Measurements from ENCODE around the gene TSR1. TPM values are rescaled to one million over a fixed set of nuclear protein-coding genes. Genes with fewer than 3 reads are reported as not detected.

Gene TSR1
- 24.2 TPM for polyA plus RNA-seq
- long read RNA-seq, donor 1 = 0 reads
- long read RNA-seq, donor 2, full-length matches to known transcripts = 4 of 4 reads
- long read RNA-seq, donor 2, partial matches to known transcripts = 0 of 4 reads
- long read RNA-seq, donor 2, other reads (novel, unspliced or antisense) = 0 of 4 reads
- long read RNA-seq, donor 3 = 0 reads
- long read RNA-seq, donor 4 = 0 reads
- long read RNA-seq, donor 5, full-length matches to known transcripts = 3 of 3 reads
- long read RNA-seq, donor 5, partial matches to known transcripts = 0 of 3 reads
- long read RNA-seq, donor 5, other reads (novel, unspliced or antisense) = 0 of 3 reads
- long read RNA-seq, donor 6, full-length matches to known transcripts = 1 of 1 reads
- long read RNA-seq, donor 6, partial matches to known transcripts = 0 of 1 reads
- long read RNA-seq, donor 6, other reads (novel, unspliced or antisense) = 0 of 1 reads
- long read RNA-seq, donor 7, full-length matches to known transcripts = 1 of 1 reads
- long read RNA-seq, donor 7, partial matches to known transcripts = 0 of 1 reads
- long read RNA-seq, donor 7, other reads (novel, unspliced or antisense) = 0 of 1 reads
- long read RNA-seq, donor 8, full-length matches to known transcripts = 4 of 4 reads
- long read RNA-seq, donor 8, partial matches to known transcripts = 0 of 4 reads
- long read RNA-seq, donor 8, other reads (novel, unspliced or antisense) = 0 of 4 reads
- long read RNA-seq, donor 9, full-length matches to known transcripts = 3 of 3 reads
- long read RNA-seq, donor 9, partial matches to known transcripts = 0 of 3 reads
- long read RNA-seq, donor 9, other reads (novel, unspliced or antisense) = 0 of 3 reads
- long read RNA-seq, donor 10, full-length matches to known transcripts = 10 of 10 reads
- long read RNA-seq, donor 10, partial matches to known transcripts = 0 of 10 reads
- long read RNA-seq, donor 10, other reads (novel, unspliced or antisense) = 0 of 10 reads
- long read RNA-seq, donor 11, full-length matches to known transcripts = 3 of 3 reads
- long read RNA-seq, donor 11, partial matches to known transcripts = 0 of 3 reads
- long read RNA-seq, donor 11, other reads (novel, unspliced or antisense) = 0 of 3 reads

- no peaks in the 10 kb centered on the region for H3K9me3 ChIP-seq (ENCODE audit: control insufficient read depth, low read depth, low read length)
- WGBS (ENCODE audit: insufficient coverage, low lambda C conversion rate) = no CpG with 5 or more reads among the region's 48 CpGs
These were observed at the start of gene TSR1 for GRCh38 chr17:2336215-2336851. Gene TSR1 (minus strand): TSS chr17:2336457. CDS start chr17:2336427, 30 bp downstream.

GRCh38 chr17:2385240-2386210 lies 49.3 kb upstream of the TSR1 start:
- no peak for DNase-seq
- Histone ChIP-seq H3K4me3 (ENCODE audit: low read length) (no peak overlapping the region), H3K36me3 (ENCODE audit: control insufficient read depth, insufficient read depth, low read length) (peaks cover 40% of the 10 kb centered on the region), H3K27me3 (ENCODE audit: control insufficient read depth, insufficient read depth, low read length) (no peaks in the 10 kb centered on the region), H3K9me3 (ENCODE audit: control insufficient read depth, low read depth, low read length) (no peaks in the 10 kb centered on the region), H3K27ac (ENCODE audit: low read length) (no peak overlapping the region), H3K4me1 (ENCODE audit: control insufficient read depth, insufficient read depth, low read length) (peaks cover 5% of the 10 kb centered on the region)
- no CpG with 5 or more reads among the region's 18 CpGs for WGBS (ENCODE audit: insufficient coverage, low lambda C conversion rate)

More at GRCh38 chr17:2336215-2336851, at the start of gene TSR1:
- peaks cover 37% of the 10 kb centered on the region for H3K36me3 ChIP-seq (ENCODE audit: control insufficient read depth, insufficient read depth, low read length)
- peak within 1 kb of the TSS; percentile 92 for H3K27ac ChIP-seq (ENCODE audit: low read length)
- H3K4me1 ChIP-seq (ENCODE audit: control insufficient read depth, insufficient read depth, low read length) = peaks cover 11% of the 10 kb centered on the region
- DNase-seq = peak; percentile 87 to 92
- H3K27me3 ChIP-seq (ENCODE audit: control insufficient read depth, insufficient read depth, low read length) = no peaks in the 10 kb centered on the region
- H3K4me3 ChIP-seq (ENCODE audit: low read length) = peak within 1 kb of the TSS; percentile 86

GRCh38 chr17:2384439-2385127 lies 48.3 kb upstream of the TSR1 start:
- WGBS (ENCODE audit: insufficient coverage, low lambda C conversion rate) = no CpG with 5 or more reads among the region's 22 CpGs
- no peaks in the 10 kb centered on the region for H3K27me3 ChIP-seq (ENCODE audit: control insufficient read depth, insufficient read depth, low read length)
- H3K9me3 ChIP-seq (ENCODE audit: control insufficient read depth, low read depth, low read length) = no peaks in the 10 kb centered on the region
- peaks cover 43% of the 10 kb centered on the region for H3K36me3 ChIP-seq (ENCODE audit: control insufficient read depth, insufficient read depth, low read length)
- H3K27ac ChIP-seq (ENCODE audit: low read length) = no peak overlapping the region
- H3K4me1 ChIP-seq (ENCODE audit: control insufficient read depth, insufficient read depth, low read length) = peaks cover 5% of the 10 kb centered on the region
- no peak overlapping the region for H3K4me3 ChIP-seq (ENCODE audit: low read length)
- DNase-seq = no peak

GRCh38 chr17:2383628-2384167 lies 47.4 kb upstream of the TSR1 start:
- peaks cover 52% of the 10 kb centered on the region for H3K36me3 ChIP-seq (ENCODE audit: control insufficient read depth, insufficient read depth, low read length)
- H3K4me3 ChIP-seq (ENCODE audit: low read length) = no peak overlapping the region
- H3K4me1 ChIP-seq (ENCODE audit: control insufficient read depth, insufficient read depth, low read length) = peaks cover 5% of the 10 kb centered on the region
- 88% methylated on average over 6 of the region's 11 CpGs for WGBS (ENCODE audit: insufficient coverage, low lambda C conversion rate)
- DNase-seq = peak in 1 of 2 donors; percentile 46
- no peaks in the 10 kb centered on the region for H3K9me3 ChIP-seq (ENCODE audit: control insufficient read depth, low read depth, low read length)
- no peaks in the 10 kb centered on the region for H3K27me3 ChIP-seq (ENCODE audit: control insufficient read depth, insufficient read depth, low read length)
- H3K27ac ChIP-seq (ENCODE audit: low read length) = peak overlapping the region; percentile 13

GRCh38 chr17:2380950-2381649 lies 44.8 kb upstream of the TSR1 start:
- Histone ChIP-seq H3K36me3 (ENCODE audit: control insufficient read depth, insufficient read depth, low read length) (peaks cover 54% of the 10 kb centered on the region), H3K9me3 (ENCODE audit: control insufficient read depth, low read depth, low read length) (no peaks in the 10 kb centered on the region), H3K27ac (ENCODE audit: low read length) (no peak overlapping the region), H3K27me3 (ENCODE audit: control insufficient read depth, insufficient read depth, low read length) (no peaks in the 10 kb centered on the region), H3K4me3 (ENCODE audit: low read length) (no peak overlapping the region), H3K4me1 (ENCODE audit: control insufficient read depth, insufficient read depth, low read length) (peaks cover 5% of the 10 kb centered on the region)
- no CpG with 5 or more reads among the region's 15 CpGs for WGBS (ENCODE audit: insufficient coverage, low lambda C conversion rate)
- DNase-seq = no peak

GRCh38 chr17:2380226-2380922 lies 44.1 kb upstream of the TSR1 start:
- H3K9me3 ChIP-seq (ENCODE audit: control insufficient read depth, low read depth, low read length) = no peaks in the 10 kb centered on the region
- peaks cover 54% of the 10 kb centered on the region for H3K36me3 ChIP-seq (ENCODE audit: control insufficient read depth, insufficient read depth, low read length)
- no peaks in the 10 kb centered on the region for H3K27me3 ChIP-seq (ENCODE audit: control insufficient read depth, insufficient read depth, low read length)
- no CpG with 5 or more reads among the region's 16 CpGs for WGBS (ENCODE audit: insufficient coverage, low lambda C conversion rate)
- H3K4me1 ChIP-seq (ENCODE audit: control insufficient read depth, insufficient read depth, low read length) = peaks cover 5% of the 10 kb centered on the region
- H3K27ac ChIP-seq (ENCODE audit: low read length) = no peak overlapping the region
- H3K4me3 ChIP-seq (ENCODE audit: low read length) = no peak overlapping the region
- no peak for DNase-seq

GRCh38 chr17:2379489-2380225 lies 43.4 kb upstream of the TSR1 start:
- WGBS (ENCODE audit: insufficient coverage, low lambda C conversion rate) = no CpG with 5 or more reads among the region's 25 CpGs
- Histone ChIP-seq H3K27ac (ENCODE audit: low read length) (no peak overlapping the region), H3K9me3 (ENCODE audit: control insufficient read depth, low read depth, low read length) (no peaks in the 10 kb centered on the region), H3K27me3 (ENCODE audit: control insufficient read depth, insufficient read depth, low read length) (no peaks in the 10 kb centered on the region), H3K4me3 (ENCODE audit: low read length) (no peak overlapping the region), H3K36me3 (ENCODE audit: control insufficient read depth, insufficient read depth, low read length) (peaks cover 59% of the 10 kb centered on the region), H3K4me1 (ENCODE audit: control insufficient read depth, insufficient read depth, low read length) (peaks cover 5% of the 10 kb centered on the region)
- DNase-seq = no peak

Data from large intestine (tissue), 12 donors.